IPS DF 19.7 (cell line): ENCODE results near the gene CSTPP1.
A peak's percentile ranks its signal among the peaks of the same experiment; 100 is the strongest.
"Not testable (repeated sequence)": the region's sequence is repeated elsewhere in the genome, so short reads cannot be mapped to it uniquely, and the experiment has no call there.

Source experiments
- DNase-seq: peaks from one replicate; pipeline ENCODE4 v3.0.0-alpha.2; 2013; ENCODE audit warnings: low read depth, low spot score

CSTPP1 gene

DNA sequence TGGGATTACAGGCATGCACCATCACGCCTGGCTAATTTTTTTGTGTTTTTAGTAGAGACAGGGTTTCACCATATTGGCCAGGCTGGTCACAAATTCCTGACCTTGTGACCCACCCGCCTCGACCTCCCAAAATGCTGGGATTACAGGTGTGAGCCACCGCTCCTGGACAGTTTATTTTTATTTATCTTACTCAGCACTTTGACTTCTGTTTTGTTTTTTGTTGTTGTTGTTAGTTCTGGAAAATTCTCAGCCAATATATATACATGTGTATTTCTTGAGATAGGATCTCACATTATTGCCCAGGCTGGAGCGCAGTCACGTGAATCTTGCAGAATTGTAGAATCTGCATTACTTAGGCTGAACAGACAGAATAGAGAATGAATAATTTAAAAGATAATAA lies 107.6 kb downstream of the CSTPP1 start:
- no peak for DNase-seq

DNA sequence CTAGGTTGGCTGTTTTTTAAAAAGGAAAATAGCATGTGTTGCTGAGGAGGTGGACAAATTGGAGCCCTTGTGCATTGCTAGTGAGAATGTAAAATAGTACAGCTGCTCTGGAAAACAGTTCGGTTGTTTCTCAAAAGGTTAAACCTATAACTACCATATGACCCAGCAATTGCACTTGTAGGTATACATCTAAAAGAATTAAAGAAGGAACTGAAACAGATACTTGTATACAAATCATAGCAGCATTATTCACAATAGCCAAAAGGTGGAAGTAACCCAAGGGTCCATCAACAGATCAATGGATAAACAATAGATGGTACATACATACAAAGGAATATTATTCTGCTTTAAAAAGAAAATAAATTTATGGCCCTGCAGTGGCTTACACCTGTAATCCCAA lies 111.4 kb downstream of the CSTPP1 start:
- DNase-seq = no peak

DNA sequence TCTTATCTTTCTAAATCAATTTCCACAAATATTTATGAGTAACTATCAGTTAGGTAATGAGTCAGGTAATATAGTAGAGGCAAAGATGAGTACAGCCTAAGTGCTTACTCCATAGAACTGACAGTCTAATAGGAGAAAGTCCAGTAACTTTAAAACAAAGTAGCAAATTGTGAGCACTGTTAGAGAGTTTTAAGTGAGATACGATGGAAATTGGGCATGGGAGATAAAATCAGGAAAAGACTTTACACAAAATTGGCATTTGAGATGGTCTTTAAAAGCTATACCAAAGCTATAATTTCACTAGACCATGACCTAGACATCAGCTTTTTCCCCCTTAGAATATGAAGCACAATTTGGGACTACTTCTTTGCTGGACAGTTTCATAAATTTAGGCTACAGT lies 113.7 kb downstream of the CSTPP1 start:
- DNase-seq = no peak

DNA sequence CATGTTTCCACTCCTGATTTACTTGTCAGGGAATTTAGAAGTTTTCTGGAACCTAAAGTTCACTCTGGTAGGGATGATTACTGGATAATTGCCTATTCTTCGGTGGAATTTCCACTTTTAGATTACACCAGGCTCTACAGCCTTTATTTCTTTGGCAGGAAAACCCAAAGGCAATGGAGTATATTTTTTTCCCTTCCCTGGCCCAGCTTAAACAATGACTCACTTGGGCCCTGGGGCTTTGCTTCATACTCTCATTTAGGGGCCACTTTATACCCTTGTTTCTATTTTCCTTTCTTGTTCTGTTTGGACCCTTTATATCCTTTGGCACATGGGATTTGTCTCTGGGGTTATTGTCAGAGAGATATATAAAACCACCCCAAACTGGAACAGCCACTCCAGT lies 114.7 kb downstream of the CSTPP1 start:
- no peak for DNase-seq

DNA sequence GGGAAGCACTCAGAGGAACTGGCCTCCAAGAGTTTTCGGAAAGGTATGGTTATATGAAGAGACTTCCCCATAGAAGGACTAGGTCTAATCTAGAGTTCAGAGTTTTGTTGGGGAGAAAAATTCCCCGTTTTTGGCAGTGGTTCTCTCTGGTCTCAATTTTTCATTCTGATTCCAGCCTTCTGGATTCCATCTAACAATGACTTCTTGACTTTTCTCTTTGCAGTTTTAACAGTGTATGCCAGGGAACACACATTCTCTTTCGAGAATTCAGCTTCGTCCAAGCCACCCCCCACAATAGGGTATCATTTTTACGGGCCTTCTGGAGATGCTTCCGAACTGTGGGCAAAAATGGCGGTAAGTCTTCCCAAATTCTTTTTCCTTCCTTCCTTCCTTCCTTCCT lies 115.6 kb downstream of the CSTPP1 start:
- no peak for DNase-seq

DNA sequence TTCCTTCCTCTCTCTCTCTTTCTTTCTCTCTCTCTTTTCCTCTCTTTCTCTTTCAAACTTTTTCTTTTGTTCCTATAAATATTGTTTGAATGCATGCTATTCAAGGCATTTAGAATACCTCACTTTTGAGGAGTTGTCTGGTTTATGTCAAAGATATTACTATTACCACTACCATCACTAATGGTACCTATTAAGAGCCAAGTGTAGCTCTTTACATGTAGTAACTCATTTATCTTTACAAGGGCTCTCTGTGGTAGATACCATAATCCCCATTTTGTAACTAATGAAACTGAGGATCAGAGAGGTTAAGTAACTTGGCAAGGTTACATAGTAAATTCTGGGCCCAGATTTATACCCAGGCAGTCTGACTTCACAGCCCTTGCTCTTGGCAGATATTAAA lies 116.0 kb downstream of the CSTPP1 start:
- DNase-seq = no peak

DNA sequence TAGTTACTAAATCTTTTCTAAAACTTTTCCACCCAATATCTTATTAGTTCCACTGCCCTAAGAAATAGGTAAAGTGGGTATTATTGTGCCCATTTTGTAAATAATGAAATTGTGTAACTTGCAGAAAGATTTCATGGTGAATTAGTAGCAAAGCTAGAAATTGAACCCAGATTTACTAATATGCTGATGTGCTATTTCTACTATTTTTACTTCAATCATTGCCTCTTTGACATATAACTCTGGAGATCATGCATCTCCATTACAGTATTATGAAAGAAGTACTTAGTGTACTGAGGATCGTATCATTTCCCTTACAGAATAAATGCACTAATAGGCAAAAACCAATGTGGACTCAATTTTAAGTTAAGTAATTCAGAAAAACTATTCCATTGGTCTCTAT lies 119.0 kb downstream of the CSTPP1 start:
- no peak for DNase-seq

DNA sequence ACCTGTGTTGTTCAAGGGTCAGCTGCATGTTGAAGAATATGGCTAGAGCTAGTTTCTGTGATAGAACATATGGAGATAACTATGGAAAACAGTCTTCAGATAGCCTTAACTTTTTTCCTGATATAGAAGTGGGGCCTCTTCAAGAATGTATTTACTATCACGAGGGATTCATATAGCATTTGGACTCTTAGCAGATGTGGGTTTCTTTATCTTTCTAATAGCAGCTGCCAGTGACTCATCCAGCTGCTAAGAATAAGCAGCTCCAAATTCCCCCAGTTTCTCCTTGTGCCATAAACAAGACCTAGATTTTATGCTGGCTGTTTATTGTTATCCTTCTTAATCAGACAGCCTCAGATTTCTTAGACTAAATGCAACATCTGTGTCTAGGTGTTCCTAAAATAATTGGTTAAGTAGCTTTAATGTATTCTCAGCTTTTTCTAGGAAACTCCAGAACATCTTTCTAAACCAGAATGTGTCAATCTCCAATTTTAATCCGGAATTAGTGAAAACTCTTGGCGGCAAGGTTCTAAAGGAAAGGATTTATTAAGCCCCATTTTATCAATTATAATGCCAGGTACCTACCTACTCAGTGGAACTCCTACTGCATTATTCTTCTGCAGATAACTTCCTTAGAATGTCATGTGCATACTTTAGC lies 119.8 kb downstream of the CSTPP1 start:
- DNase-seq = no peak

DNA sequence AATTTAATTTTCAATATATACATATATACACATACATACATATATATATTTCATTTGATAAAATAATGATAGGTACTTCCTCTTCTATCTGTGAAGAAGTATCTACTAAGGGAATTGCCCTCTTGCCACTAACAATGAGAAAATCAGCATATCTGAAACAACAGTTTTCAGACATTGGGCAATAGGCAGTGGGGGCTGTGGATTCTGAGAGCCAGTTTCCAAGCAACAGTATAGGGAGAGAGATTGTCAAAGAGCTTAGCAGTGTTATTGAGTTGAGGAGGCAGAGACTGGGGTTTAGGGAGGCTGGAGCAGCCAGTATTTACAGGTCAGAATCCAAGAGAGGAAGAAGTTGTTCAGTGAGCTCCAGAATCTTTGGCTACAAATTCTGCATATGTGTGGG lies 120.8 kb downstream of the CSTPP1 start:
- DNase-seq = no peak

DNA sequence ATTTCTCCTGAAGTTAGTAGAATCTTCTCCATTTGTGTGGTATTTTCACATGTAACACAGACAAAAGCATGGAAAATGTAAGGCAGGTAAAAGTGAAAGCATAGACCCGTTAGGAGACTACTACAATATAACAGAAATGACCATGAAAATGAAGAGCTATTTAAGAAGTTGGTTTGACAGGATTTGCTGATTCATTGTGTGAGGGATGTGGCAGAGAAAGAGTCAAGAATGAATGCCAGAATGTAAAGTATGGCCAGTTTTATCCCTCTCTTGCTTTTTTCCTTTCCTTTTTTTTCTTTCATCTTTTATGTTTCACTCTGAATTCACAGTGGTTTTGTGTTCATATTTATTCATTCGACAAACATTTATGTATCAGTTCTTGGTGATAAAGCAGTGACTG lies 124.2 kb downstream of the CSTPP1 start:
- no peak for DNase-seq

DNA sequence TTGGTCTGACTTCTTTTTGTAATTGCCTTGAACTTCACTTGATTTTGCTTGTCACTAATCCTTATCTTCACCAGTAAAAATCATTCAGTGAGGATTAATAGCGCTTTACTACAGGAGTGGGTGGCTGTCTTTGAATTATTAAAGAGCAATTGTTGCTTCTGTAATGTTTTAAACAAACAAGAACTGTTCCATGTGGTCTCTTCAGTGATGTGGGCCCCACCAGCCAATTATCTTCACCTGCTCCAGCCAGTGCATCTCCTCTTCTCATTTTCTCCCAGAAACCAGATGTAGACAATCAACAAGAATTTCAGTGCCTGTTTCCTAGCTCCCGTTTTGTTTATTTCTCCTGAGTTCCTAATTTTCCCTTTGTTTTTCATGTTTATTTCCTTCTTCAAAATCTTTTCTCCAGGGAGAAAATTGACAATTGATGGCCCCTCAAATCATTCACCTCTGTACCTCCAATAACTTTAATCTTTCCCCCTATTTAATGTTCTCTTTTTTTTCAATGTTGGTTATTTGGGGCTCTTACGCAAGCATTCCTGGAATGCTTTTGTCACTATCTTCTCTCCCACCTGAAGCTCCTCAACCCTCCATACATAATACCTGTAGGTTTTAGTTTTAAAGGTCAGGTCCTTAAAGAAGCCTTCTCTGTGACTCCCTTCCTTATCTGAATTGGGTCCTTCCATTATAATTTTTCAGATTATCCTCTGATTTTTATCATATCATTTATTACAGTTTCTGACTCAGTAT lies 125.0 kb downstream of the CSTPP1 start:
- DNase-seq = peak; percentile 35

DNA sequence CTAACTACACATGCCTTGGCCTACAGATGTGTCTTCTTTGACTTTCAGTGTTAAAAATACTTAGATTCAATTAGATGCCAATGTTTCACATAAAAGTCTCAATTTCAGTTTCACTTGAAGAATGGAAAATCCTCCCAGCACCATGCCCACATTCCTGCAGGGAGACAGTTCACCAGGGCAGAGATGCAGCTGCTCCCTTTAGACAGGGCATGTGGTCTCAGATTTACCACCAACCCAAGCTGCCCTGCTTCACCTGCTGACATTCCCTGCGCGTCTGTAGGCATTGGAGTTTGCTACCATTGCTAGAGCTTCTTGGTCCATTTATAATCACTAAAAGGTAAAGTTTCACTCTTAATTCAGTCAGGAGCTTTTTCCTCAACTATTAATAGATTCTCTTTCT lies 126.2 kb downstream of the CSTPP1 start:
- no peak for DNase-seq

DNA sequence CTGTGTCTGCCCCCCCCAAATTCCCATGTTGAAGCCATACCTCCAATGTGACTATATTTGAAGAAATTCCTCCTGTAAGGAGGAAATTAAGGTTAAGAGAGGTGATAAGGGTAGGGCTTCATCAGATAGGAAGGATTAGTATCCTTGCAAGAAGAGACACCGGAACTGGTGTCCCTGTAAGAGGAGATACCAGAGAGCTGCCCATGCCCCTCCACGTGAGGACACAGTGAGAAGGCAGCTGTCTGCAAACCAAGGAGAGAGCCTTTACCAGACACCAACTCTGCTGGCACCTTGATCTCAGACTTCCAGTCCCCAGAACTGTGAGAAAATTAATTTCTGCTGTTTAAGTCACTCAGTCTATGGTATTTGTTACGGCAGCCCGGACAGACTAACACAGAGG lies 130.8 kb downstream of the CSTPP1 start:
- no peak for DNase-seq

DNA sequence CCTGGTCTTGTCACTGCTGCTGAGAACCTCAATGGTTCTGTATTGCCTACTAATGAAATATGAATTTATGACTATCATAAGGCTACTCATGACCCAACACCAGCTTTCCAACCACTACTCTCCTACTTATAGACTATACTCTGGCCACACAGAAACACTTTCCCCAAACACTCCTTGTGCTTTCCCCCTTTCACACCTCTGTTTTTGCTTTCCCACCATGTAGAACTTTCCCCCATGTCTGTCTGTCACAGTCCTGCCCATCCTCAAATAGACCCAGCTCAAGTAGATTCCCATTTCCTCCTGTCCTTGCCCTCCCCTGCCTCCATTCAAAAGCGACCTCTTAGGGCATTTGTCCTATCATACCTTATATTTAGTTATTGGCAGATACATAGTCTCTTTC lies 134.2 kb downstream of the CSTPP1 start:
- DNase-seq = no peak

DNA sequence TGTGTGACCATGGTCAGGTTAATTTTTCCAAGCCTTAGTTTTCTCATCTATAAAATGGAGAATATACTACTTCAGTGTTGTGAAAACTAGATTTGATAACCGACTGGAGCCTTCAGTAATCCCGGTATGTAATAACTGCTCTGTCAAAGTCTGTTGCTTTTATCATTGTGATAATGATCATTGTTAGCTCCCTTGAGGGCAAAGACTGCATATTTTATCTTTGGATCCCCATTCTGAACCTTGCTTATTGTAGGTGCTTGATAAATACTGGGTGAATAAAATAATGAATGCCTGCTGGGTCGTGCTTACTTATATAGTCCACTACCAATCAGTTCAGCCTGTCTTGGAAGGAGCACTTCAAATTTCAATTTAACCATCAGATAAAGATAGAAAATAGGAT lies 134.8 kb downstream of the CSTPP1 start:
- no peak for DNase-seq

DNA sequence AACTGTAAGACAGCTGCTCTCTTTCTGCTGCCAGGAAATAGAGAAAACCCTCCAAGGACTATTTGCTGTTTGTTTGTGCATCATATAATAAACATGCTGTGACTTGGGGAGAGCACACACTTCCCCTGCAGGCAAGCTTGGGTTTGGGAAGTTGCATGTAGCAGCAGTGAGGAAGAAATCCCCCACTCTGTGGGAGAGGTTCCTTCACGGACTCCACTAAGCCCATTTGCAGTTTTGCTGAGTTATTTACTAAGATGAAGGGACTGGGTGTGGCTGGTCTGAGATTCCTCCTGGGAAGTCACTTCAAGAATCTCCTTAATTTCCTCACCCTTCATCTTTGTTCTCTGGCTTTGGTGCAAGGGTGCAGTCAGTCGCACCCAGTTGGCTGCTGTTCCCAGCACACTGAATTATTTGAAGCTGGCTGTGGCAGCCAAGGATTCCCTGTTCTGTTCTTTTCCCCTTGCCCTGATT lies 135.3 kb downstream of the CSTPP1 start:
- DNase-seq = no peak

DNA sequence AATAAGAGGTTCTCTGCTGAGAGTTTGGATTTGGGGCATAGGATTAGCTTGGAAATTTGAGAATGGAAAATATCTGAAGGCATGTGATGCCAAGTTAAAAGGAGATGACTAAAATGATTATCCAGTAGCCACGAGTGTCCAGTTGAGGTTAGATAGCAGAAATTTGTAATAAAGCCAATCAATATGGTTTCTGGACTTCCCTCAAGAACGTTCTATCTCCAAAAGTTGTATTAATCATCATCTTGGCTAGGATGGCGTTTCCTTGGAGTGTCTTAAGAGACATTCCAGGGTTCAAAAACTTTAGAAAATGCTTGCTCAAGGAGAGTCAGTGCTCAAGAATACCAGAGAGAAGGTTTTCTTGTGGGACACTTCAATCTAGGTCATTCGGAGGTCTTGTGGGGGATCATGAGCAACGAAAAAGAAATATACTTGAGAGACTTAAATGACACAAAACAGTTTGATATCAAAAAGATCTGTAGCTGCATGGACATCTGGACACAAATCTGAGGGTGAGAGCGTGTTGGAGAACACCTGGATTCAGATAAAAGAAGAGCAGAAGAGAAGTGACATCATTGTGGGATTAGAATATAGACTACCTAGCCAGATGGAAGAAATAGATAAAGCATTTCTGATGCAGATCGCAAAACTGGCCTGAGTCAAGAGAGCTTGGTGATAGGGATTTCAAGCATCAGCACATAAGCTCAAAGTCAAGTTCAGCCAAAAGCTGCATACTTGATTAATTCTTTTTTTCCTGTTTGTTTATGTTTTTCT lies 142.4 kb downstream of the CSTPP1 start:
- DNase-seq = no peak

DNA sequence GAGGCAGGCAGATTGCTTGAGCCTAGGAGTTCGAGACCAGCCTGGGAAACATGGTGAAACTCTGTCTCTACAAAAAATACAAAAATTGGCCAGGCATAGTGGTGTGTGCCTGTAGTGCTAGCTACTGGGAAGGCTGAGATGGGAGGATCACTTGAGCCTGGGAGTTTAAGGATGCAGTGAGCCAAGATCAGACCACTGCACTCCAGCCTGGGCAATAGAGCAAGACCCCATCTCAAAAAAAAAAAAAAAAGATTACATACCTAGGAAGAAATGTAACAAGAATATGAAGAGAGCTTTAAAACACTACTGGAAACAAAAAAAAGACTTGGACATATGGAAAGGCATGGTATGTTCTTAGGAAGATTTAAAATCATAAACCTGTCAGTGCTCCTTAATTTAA lies 144.2 kb downstream of the CSTPP1 start:
- not testable (repeated sequence) for DNase-seq

DNA sequence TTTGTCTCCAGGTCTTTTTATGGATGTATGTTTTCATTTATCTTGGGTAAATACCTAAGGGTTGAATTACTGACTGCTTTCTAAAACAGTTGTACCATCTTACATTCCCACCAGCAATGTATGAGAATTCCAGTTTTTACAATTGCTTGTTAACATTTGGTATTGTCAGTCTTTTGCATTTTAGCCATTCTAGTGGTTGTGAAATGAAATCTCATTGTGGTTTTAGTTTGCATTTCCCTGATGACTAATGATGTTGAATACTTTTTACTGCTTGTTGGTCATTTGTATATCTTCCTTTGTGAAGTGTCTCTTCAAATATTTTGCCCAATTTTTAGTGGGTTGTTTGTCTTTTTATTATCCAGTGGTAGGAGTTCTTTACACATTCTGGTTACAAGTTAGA lies 147.4 kb downstream of the CSTPP1 start:
- DNase-seq = no peak

DNA sequence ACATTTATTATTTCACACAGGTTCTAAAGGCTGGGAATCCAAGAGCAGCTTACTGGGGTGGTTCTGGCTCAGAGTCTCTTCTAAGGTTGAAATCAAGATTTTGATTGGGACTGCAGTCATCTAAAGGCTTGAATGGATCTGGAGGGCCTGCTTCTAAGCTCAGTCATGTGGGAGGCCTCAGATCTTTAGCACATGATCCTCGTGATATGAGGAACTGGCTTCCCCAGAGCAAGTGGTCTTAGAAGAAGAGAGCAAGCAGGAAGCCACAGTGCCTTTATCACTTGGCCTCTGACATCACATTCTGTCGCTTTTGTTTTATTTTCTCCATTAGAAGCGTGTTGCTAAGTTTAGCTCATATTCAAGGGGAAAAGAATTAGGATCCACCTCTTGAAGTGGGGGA lies 151.2 kb downstream of the CSTPP1 start:
- DNase-seq = no peak

DNA sequence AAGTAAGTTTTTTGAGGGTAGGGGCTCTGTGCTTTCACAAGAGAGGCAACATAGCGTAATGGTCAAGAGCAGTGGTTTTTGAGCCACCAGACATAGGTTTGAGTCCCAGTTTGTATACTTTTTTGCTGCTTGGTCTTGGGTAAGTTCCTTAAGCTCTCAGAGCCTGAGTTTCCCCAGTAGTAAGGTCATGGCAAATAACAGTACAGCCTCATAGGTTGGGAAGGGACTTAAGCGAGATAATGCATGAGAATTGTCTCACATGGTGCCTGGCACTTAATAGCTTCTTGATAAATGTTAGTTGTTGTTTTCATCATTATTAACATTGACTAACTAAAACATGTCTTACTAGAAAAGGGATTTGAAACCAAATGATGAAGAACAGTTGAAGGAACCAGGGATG lies 157.0 kb downstream of the CSTPP1 start:
- DNase-seq = no peak

DNA sequence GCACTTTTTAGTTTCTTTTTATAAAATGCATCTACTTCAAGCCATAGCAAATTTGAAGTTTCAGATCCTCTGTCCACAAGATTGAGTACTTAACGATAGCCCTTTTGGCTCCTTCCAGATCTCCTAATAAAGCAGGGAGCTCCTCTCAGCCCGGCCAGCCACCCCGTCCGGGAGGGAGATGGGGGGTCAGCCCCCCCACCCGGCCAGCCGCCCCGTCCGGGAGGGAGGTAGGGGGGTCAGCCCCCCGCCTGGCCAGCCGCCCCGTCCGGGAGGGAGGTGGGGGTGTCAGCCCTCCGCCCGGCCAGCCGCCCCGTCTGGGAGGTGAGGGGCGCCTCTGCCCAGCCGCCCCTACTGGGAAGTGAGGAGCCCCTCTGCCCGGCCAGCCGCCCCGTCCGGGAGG lies 160.3 kb downstream of the CSTPP1 start:
- not testable (repeated sequence) for DNase-seq

DNA sequence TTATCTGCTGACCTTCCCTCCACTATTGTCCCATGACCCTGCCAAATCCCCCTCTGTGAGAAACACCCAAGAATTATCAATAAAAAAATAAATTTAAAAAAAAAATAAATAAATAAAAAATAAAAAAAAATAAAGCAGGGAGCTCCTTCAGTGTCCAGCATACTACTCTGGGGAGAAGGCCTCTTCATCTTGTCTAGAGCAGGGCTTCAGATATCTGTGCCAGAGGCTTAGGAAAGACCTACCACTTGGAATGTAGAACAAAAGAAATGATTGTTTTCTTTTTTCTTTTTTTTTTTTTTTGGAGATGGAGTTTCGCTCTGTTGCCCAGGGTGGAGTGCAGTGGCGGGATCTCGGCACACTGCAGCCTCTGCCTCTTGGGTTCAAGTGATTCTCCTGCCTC lies 161.7 kb downstream of the CSTPP1 start:
- not testable (repeated sequence) for DNase-seq
